Mesothelial cell of epicardium (in vitro differentiated cells): ENCODE measurements around the gene MYH14. TPM values are rescaled to one million over a fixed set of nuclear protein-coding genes. Genes with fewer than 3 reads are reported as not detected.
A peak's percentile ranks its signal among the peaks of the same experiment; 100 is the strongest.

ENCODE experiments used
- DNase-seq, 2 experiments: peaks; one replicate each; pipeline ENCODE4 v3.0.0; 2021; ENCODE audit warnings: low spot score in 2 of 2; ENCODE audit not compliant: unreplicated experiment in 2 of 2
- H3K27ac Mint-ChIP-seq: 2 replicates; pipeline ENCODE4 v1.8.0; 2021; ENCODE audit warnings: mixed read lengths
- H3K27me3 Mint-ChIP-seq: 2 replicates; pipeline ENCODE4 v1.8.0; 2021; ENCODE audit warnings: low read depth, mixed read lengths
- H3K36me3 Mint-ChIP-seq: 2 replicates; pipeline ENCODE4 v1.8.0; 2021; ENCODE audit warnings: mixed read lengths
- H3K4me1 Mint-ChIP-seq: 2 replicates; pipeline ENCODE4 v1.8.0; 2021; ENCODE audit warnings: mixed read lengths
- H3K4me3 Mint-ChIP-seq: 2 replicates; pipeline ENCODE4 v1.8.0; 2021; ENCODE audit warnings: mild to moderate bottlenecking, moderate library complexity, mixed read lengths
- H3K9me3 Mint-ChIP-seq: 2 replicates; pipeline ENCODE4 v1.8.0; 2021; ENCODE audit warnings: mixed read lengths
- total RNA-seq: library from RNA; stranded (reverse); gene quantifications from 3 replicates; pipeline ENCODE4 v1.2.1, GENCODE V29; 2021
- TF ChIP-seq, protein P1 (sequence below): fragments of 200-600 bp; sonication (generic); IDR thresholded peaks from one replicate; pipeline ENCODE4 v1.5.0; 2021; ENCODE audit warnings: antibody characterized with exemption; ENCODE audit not compliant: unreplicated experiment

MYH14 gene
- total RNA-seq, 1 donor from 2014 or later = 52.3 TPM

DNA sequence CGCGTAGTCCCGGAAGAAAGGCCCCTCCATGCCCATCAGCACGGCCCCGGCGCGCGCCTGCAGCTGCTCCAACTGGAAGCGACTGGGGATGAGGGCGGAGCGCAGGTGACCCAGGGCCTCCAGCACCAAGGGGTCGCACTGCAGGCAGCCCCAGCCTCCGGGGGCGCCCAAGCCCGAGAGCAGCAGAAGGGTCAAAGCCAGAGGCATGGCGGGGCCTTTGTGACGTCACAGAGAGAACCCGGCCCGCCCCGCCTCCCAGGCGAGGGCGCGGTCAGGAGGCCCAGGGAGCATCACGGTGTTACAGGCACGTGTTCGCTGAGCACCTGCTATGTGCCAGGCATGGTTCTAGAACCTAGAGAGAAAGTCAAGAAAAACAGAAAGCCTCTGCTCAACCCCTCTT is 40.4 kb upstream of the MYH14 start, which contains the start of gene IZUMO2:
Gene IZUMO2 (minus strand): TSS at position 294 of the 400 bp plus-strand sequence. CDS start 87 bp downstream, at position 207.
- peaks cover 29% of the 10 kb centered on the region for H3K27me3 Mint-ChIP-seq

DNA sequence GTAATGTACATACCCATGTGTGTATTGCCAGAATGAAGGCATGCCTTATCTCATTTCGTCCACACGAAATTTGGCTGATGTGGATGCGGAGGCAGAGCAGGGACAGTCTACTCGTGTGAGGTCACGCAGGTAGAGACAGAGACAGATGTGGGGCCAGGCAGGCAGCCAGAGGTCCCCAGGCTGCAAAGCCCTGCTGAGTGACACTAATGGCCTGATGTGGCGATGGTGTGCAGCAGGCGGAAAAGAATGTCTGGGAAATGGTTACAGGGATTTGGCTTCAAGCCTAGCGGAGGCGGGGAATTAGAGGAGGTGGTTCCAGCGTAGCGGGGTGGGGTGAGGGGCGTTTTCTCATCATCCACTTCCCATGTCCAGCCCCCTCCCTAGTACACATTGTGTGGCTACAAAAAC is 36.1 kb upstream of the MYH14 start:
- DNase-seq = peak in 1 of 2 experiments; percentile 39
- Mint-ChIP-seq H3K36me3 (no peaks in the 10 kb centered on the region), H3K4me3 (no peak overlapping the region), H3K27me3 (peaks cover 10% of the 10 kb centered on the region), H3K9me3 (no peaks in the 10 kb centered on the region), H3K27ac (no peak overlapping the region), H3K4me1 (peaks cover 7% of the 10 kb centered on the region)
- TF ChIP-seq, protein P1, sequence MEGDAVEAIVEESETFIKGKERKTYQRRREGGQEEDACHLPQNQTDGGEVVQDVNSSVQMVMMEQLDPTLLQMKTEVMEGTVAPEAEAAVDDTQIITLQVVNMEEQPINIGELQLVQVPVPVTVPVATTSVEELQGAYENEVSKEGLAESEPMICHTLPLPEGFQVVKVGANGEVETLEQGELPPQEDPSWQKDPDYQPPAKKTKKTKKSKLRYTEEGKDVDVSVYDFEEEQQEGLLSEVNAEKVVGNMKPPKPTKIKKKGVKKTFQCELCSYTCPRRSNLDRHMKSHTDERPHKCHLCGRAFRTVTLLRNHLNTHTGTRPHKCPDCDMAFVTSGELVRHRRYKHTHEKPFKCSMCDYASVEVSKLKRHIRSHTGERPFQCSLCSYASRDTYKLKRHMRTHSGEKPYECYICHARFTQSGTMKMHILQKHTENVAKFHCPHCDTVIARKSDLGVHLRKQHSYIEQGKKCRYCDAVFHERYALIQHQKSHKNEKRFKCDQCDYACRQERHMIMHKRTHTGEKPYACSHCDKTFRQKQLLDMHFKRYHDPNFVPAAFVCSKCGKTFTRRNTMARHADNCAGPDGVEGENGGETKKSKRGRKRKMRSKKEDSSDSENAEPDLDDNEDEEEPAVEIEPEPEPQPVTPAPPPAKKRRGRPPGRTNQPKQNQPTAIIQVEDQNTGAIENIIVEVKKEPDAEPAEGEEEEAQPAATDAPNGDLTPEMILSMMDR = no peak

More for the DNA sequence above, 40.4 kb upstream of the MYH14 start, which contains the start of gene IZUMO2:
- H3K36me3 Mint-ChIP-seq = no peaks in the 10 kb centered on the region
- no peak within 1 kb of the TSS for H3K27ac Mint-ChIP-seq
- TF ChIP-seq, protein P1 = no peak
- H3K4me1 Mint-ChIP-seq = peaks cover 7% of the 10 kb centered on the region
- peaks cover 3% of the 10 kb centered on the region for H3K9me3 Mint-ChIP-seq
- no peak within 1 kb of the TSS for H3K4me3 Mint-ChIP-seq
- DNase-seq = no peak

DNA sequence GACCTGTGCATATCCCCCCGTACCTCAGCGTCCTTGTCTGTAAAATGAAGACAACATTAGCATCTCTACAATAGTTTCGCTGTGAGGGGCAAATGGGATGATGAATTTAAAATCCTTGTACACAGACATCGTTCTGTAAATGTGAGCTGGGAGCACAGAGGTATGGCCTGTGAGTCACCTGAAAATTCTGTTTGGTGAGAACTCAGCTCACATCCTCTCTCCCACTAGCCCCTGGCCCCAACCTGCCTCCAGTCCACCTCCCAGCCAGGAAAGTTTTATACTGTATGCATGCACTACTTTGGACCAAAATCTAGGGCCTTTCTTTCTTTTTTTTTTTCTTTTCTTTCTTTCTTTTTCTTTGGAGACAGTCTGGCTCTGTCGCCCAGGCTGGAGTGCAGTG is 31.7 kb upstream of the MYH14 start:
- no peak overlapping the region for H3K27ac Mint-ChIP-seq
- peaks cover 2% of the 10 kb centered on the region for H3K27me3 Mint-ChIP-seq
- H3K9me3 Mint-ChIP-seq = no peaks in the 10 kb centered on the region
- DNase-seq = no peak
- H3K36me3 Mint-ChIP-seq = no peaks in the 10 kb centered on the region
- H3K4me1 Mint-ChIP-seq = peaks cover 7% of the 10 kb centered on the region
- TF ChIP-seq, protein P1 = no peak
- H3K4me3 Mint-ChIP-seq = no peak overlapping the region

DNA sequence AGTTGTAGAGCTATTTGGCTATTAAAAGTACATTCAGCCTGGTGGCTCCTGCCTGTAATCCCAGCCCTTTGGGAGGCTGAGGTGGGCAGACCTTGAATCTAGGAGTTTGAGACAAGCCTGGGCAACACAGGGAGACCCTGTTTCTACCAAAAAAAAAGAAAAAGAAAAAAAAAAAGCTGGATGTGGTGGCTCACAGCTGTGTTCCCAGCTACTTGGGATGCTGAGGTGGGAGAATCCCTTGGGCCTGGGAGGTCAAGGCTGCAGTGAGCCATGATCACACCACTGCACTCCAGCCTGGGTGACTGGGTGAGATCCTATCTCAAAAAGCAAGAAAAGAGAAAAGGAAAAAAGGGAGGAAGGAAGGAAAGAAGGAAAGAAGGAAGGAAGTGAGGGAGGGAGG is 30.7 kb upstream of the MYH14 start:
- TF ChIP-seq, protein P1 = no peak
- H3K27ac Mint-ChIP-seq = peak overlapping the region; percentile 67
- peaks cover 2% of the 10 kb centered on the region for H3K27me3 Mint-ChIP-seq

DNA sequence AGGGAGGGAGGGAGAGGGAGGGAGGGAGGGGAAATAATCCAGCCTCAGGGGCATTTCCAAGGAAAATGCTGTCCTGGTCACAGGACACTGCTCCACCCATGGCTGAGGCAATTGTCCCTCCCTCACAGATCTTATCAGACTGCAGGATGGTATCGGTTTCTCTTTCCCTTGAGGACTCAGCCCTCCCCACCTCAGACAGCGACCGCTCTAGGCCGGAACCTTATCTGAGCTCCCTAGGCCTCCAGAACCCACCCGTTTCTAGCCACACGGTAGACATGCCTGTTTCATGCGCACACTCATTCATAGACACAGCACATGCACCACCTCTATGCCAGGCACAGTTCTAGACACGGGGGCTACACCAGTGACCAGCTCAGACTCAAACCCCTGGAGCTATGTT is 30.3 kb upstream of the MYH14 start:
- H3K27me3 Mint-ChIP-seq = peaks cover 2% of the 10 kb centered on the region
- no peak for DNase-seq
- TF ChIP-seq, protein P1 = no peak
- no peaks in the 10 kb centered on the region for H3K36me3 Mint-ChIP-seq
- H3K27ac Mint-ChIP-seq = peak overlapping the region; percentile 83
- peaks cover 2% of the 10 kb centered on the region for H3K4me1 Mint-ChIP-seq
- no peak overlapping the region for H3K4me3 Mint-ChIP-seq
- H3K9me3 Mint-ChIP-seq = no peaks in the 10 kb centered on the region

More for the DNA sequence above, 30.7 kb upstream of the MYH14 start:
- Mint-ChIP-seq H3K36me3 (no peaks in the 10 kb centered on the region), H3K9me3 (no peaks in the 10 kb centered on the region), H3K4me3 (no peak overlapping the region), H3K4me1 (peaks cover 2% of the 10 kb centered on the region)
- DNase-seq = no peak
